OCI-LY7 (cell line): ENCODE measurements around the gene OOSP1. TPM values are rescaled to one million over a fixed set of nuclear protein-coding genes. Genes with fewer than 3 reads are reported as not detected.

ENCODE experiments used
- BruUV-seq: library from RNA; stranded (reverse); fragments of 400-500 nt; replicated peaks from 2 replicates; lab custom pipeline; 2021; lab: Mats Ljungman, UMichigan
- CTCF ChIA-PET: fragments of 300-600 bp; sonication (Branson Sonifier 250); formaldehyde crosslinking; loops from one replicate; lab custom pipeline; 2022; ENCODE audit warnings: antibody characterized with exemption; ENCODE audit not compliant: unreplicated experiment; lab: Charles Lee
- POLR2A ChIA-PET: fragments of 300-600 bp; sonication (Branson Sonifier 250); formaldehyde crosslinking; loops from one replicate; lab custom pipeline; 2022; ENCODE audit warnings: antibody characterized with exemption; lab: Charles Lee
- DNase-seq: peaks from one replicate; pipeline ENCODE4 v3.0.0-alpha.2; 2015; ENCODE audit warnings: low spot score
- H2AFZ ChIP-seq: fragments of 200-600 bp; sonication (generic), shearing (Covaris generic); 2 replicates; pipeline ENCODE4 v1.6.1; 2014; ENCODE audit warnings: mild to moderate bottlenecking, antibody characterized with exemption, low read length, moderate library complexity
- H3K27ac ChIP-seq: fragments of 200-600 bp; sonication (generic); 2 replicates; pipeline ENCODE4 v1.5.1; 2014; ENCODE audit warnings: mixed run types, low read depth, mild to moderate bottlenecking, moderate library complexity, low read length, inconsistent platforms; ENCODE audit not compliant: poor library complexity, severe bottlenecking
- H3K36me3 ChIP-seq: fragments of 200-600 bp; sonication (generic); 2 replicates; pipeline ENCODE4 v1.6.1; 2014; ENCODE audit warnings: mild to moderate bottlenecking, antibody characterized with exemption, low read length, moderate library complexity, mixed read lengths; ENCODE audit not compliant: insufficient read depth
- H3K4me1 ChIP-seq: fragments of 200-600 bp; sonication (generic); 2 replicates; pipeline ENCODE4 v1.5.1; 2014; ENCODE audit warnings: mild to moderate bottlenecking, low read length; ENCODE audit not compliant: insufficient read depth, poor library complexity, severe bottlenecking
- H3K4me2 ChIP-seq: fragments of 200-600 bp; sonication (generic); 2 replicates; pipeline ENCODE4 v1.6.1; 2014; ENCODE audit warnings: mild to moderate bottlenecking, low read length
- H3K4me3 ChIP-seq: fragments of 200-600 bp; sonication (generic); 2 replicates; pipeline ENCODE4 v1.5.1; 2014; ENCODE audit warnings: mild to moderate bottlenecking, low read depth, low read length; ENCODE audit not compliant: poor library complexity, severe bottlenecking
- H3K79me2 ChIP-seq: fragments of 200-600 bp; sonication (generic); 2 replicates; pipeline ENCODE4 v1.6.1; 2016; ENCODE audit warnings: low read depth, mild to moderate bottlenecking, low read length, moderate library complexity, mixed read lengths; ENCODE audit not compliant: insufficient read depth
- H3K9me2 ChIP-seq: fragments of 200-600 bp; sonication (generic); 2 replicates; pipeline ENCODE4 v1.6.1; 2016; ENCODE audit warnings: mild to moderate bottlenecking, low read length, mixed read lengths; ENCODE audit not compliant: insufficient read depth
- H3K9me3 ChIP-seq: fragments of 200-600 bp; sonication (generic); 2 replicates; pipeline ENCODE4 v1.6.1; 2014; ENCODE audit warnings: mild to moderate bottlenecking, mixed run types, low read length, mixed read lengths
- H4K20me1 ChIP-seq: fragments of 200-600 bp; sonication (generic); 2 replicates; pipeline ENCODE4 v1.6.1; 2014; ENCODE audit warnings: mild to moderate bottlenecking, antibody characterized with exemption, low read length, moderate library complexity, mixed read lengths; ENCODE audit not compliant: insufficient read depth
- CTCF ChIP-seq: fragments of 200-600 bp; sonication (generic); conservative IDR thresholded peaks from 2 replicates; pipeline ENCODE4 v1.5.1; 2014; ENCODE audit warnings: mild to moderate bottlenecking, antibody characterized with exemption, low read length, moderate library complexity, mixed read lengths
- EZH2phosphoT487 ChIP-seq: fragments of 200-600 bp; sonication (generic); IDR thresholded peaks from 2 replicates; pipeline ENCODE4 v1.6.1; 2018; ENCODE audit warnings: low read depth, borderline replicate concordance, mild to moderate bottlenecking, mixed run types, antibody characterized with exemption, low read length, moderate library complexity, mixed read lengths
- intact Hi-C: fragments of 100-400 bp; cut with micrococcal nuclease; formaldehyde crosslinking; loops from one replicate; pipeline ENCODE4 v1.10.0; 2022; ENCODE audit not compliant: unreplicated experiment
- total RNA-seq, 2 experiments: library from RNA; depleted of rRNA in 1 of 2; stranded (reverse); fragments of >200 nt in 1 of 2; shearing (Covaris generic) in 1 of 2; gene quantifications; 2 replicates each; pipeline ENCODE4 v1.2.3, GENCODE V29; 2014 to 2022

OOSP1 gene
- total RNA-seq, 2 experiments from 2014 or later: not detected

- CTCF ChIA-PET: no interaction called here
- POLR2A ChIA-PET: interaction anchor here (0.6 kb wide), 2 partner anchors 211 to 666 kb away, joined by 3 to 5 read pairs; no protein-coding TSS in a partner anchor
- no peak for DNase-seq
- no peaks in the 10 kb centered on the region for H4K20me1 ChIP-seq
- H3K9me3 ChIP-seq: no peaks in the 10 kb centered on the region
- TF ChIP-seq EZH2phosphoT487: no peak
- TF ChIP-seq CTCF: no peak
- H3K4me2 ChIP-seq: no peak overlapping the region
- H3K4me3 ChIP-seq: no peak overlapping the region
- no peaks in the 10 kb centered on the region for H3K9me2 ChIP-seq
- no TSS peak for BruUV-seq
- no peaks in the 10 kb centered on the region for H3K36me3 ChIP-seq
- no peaks in the 10 kb centered on the region for H3K79me2 ChIP-seq
- no peaks in the 10 kb centered on the region for H3K4me1 ChIP-seq
- no peak overlapping the region for H3K27ac ChIP-seq
- intact Hi-C loops: no loop called here
- H2AFZ ChIP-seq: no peak overlapping the region
Observed at GRCh38 chr11:59992425-59992824, 54.2 kb downstream of the OOSP1 start.

- CTCF ChIA-PET: no interaction called here
- Histone ChIP-seq H3K9me3 (no peaks in the 10 kb centered on the region), H3K36me3 (no peaks in the 10 kb centered on the region), H2AFZ (no peak overlapping the region), H3K4me2 (no peak overlapping the region), H3K27ac (no peak overlapping the region), H3K4me1 (no peaks in the 10 kb centered on the region), H3K79me2 (no peaks in the 10 kb centered on the region), H3K4me3 (no peak overlapping the region), H3K9me2 (no peaks in the 10 kb centered on the region), H4K20me1 (no peaks in the 10 kb centered on the region)
- intact Hi-C loops: no loop called here
- POLR2A ChIA-PET: interaction anchor here (0.8 kb wide), 1 partner anchor 73 kb away, joined by 3 read pairs; no protein-coding TSS in a partner anchor
- BruUV-seq: no TSS peak
- TF ChIP-seq CTCF: no peak
- no peak for TF ChIP-seq EZH2phosphoT487
- no peak for DNase-seq
Observed at GRCh38 chr11:59997800-59998199, 59.6 kb downstream of the OOSP1 start.

- no peak overlapping the region for H3K27ac ChIP-seq
- no peaks in the 10 kb centered on the region for H3K9me3 ChIP-seq
- no peak overlapping the region for H3K4me3 ChIP-seq
- DNase-seq: no peak
- H3K4me2 ChIP-seq: no peak overlapping the region
- ChIA-PET POLR2A (interaction anchor here (0.8 to 1.2 kb wide), 3 partner anchors 22 to 97 kb away, joined by 3 read pairs; partner anchors contain the start of gene MS4A2), CTCF (no interaction called here)
- no peaks in the 10 kb centered on the region for H3K36me3 ChIP-seq
- H3K4me1 ChIP-seq: no peaks in the 10 kb centered on the region
- no peak overlapping the region for H2AFZ ChIP-seq
- BruUV-seq: no TSS peak
- intact Hi-C loops: no loop called here
- H3K79me2 ChIP-seq: no peaks in the 10 kb centered on the region
- TF ChIP-seq CTCF (no peak), EZH2phosphoT487 (no peak)
- no peaks in the 10 kb centered on the region for H3K9me2 ChIP-seq
- no peaks in the 10 kb centered on the region for H4K20me1 ChIP-seq
Observed at GRCh38 chr11:59999691-60000090, 61.5 kb downstream of the OOSP1 start.
